SK-N-SH (cell line): ENCODE data around the gene TGIF1. TPM values are rescaled to one million over a fixed set of nuclear protein-coding genes. Genes with fewer than 3 reads are reported as not detected.

Experiments
- CTCF ChIA-PET: fragments of 300-600, 350-600 bp; formaldehyde crosslinking; extraction: SDS; loops from one replicate; lab custom pipeline; 2021; lab: Yijun Ruan, JAX
- POLR2A ChIA-PET: fragments of 350-600 bp; sonication (Branson Sonifier 250); formaldehyde crosslinking; extraction: SDS; loops from one replicate; lab custom pipeline; 2020; ENCODE audit warnings: antibody characterized with exemption, inconsistent platforms; lab: Yijun Ruan, JAX
- DNase-seq: peaks from one replicate; pipeline ENCODE4 v3.0.0; 2012
- H2AFZ ChIP-seq: fragments of 200-600 bp; sonication (generic); 2 replicates; pipeline ENCODE4 v1.8.1; 2016; ENCODE audit warnings: antibody characterized with exemption, mild to moderate bottlenecking, low read depth
- H3F3A ChIP-seq: fragments of 200-600 bp; sonication (generic); replicated peaks from 2 replicates; pipeline ENCODE3; 2016; ENCODE audit warnings: antibody characterized with exemption, mild to moderate bottlenecking; ENCODE audit not compliant: insufficient read depth
- H3K27ac ChIP-seq, 2 experiments: fragments of 200-500 bp in 1 of 2; fragments of 200-600 bp in 1 of 2; sonication (Bioruptor generic) in 1 of 2; sonication (generic), shearing (Covaris generic) in 1 of 2; 2 replicates each; pipeline versions ENCODE4 v1.5.1 to v1.6.1; 2014 to 2016; ENCODE audit warnings: low read depth in 2 of 2, inconsistent platforms in 1 of 2, low read length in 1 of 2, mild to moderate bottlenecking in 1 of 2, mixed read lengths in 1 of 2
- H3K27me3 ChIP-seq: fragments of 200-600 bp; sonication (generic), shearing (Covaris generic); 2 replicates; pipeline ENCODE4 v1.6.1; 2016; ENCODE audit warnings: mixed run types; ENCODE audit not compliant: insufficient read depth
- H3K36me3 ChIP-seq, 2 experiments: fragments of 200-500 bp in 1 of 2; fragments of 200-600 bp in 1 of 2; sonication (Bioruptor generic) in 1 of 2; sonication (generic) in 1 of 2; replicated peaks in 1 of 2; 2 replicates each; pipeline versions ENCODE3 to v1.5.1; 2014 to 2016; ENCODE audit warnings: low read length in 1 of 2, mild to moderate bottlenecking in 1 of 2; ENCODE audit not compliant: insufficient read depth in 2 of 2, control insufficient read depth in 1 of 2
- H3K4me1 ChIP-seq, 2 experiments: fragments of 200-500 bp in 1 of 2; fragments of 200-600 bp in 1 of 2; sonication (Bioruptor generic) in 1 of 2; sonication (generic), shearing (Covaris generic) in 1 of 2; 2 replicates each; pipeline versions ENCODE4 v1.5.1 to v1.6.1; 2014 to 2016; ENCODE audit warnings: low read depth in 1 of 2, low read length in 1 of 2, mixed run types in 1 of 2; ENCODE audit not compliant: insufficient read depth in 2 of 2, control insufficient read depth in 1 of 2
- H3K4me2 ChIP-seq: fragments of 200-600 bp; sonication (generic), shearing (Covaris generic); 2 replicates; pipeline ENCODE4 v1.6.1; 2017; ENCODE audit warnings: mixed run types
- H3K4me3 ChIP-seq, 2 experiments: fragments of 200-500 bp in 1 of 2; fragments of 200-600 bp in 1 of 2; sonication (Bioruptor generic) in 1 of 2; sonication (generic), shearing (Covaris generic) in 1 of 2; 2 replicates each; pipeline versions ENCODE4 v1.5.1 to v1.8.1; 2014 to 2016; ENCODE audit warnings: low read depth in 2 of 2, inconsistent platforms in 1 of 2, low read length in 1 of 2, mild to moderate bottlenecking in 1 of 2, mixed read lengths in 1 of 2, moderate library complexity in 1 of 2
- H3K79me2 ChIP-seq: fragments of 200-600 bp; sonication (generic); 2 replicates; pipeline ENCODE4 v1.8.1; 2017; ENCODE audit warnings: mild to moderate bottlenecking; ENCODE audit not compliant: insufficient read depth
- H3K9ac ChIP-seq: fragments of 200-600 bp; sonication (generic); 2 replicates; pipeline ENCODE4 v1.6.1; 2017; ENCODE audit warnings: mixed run types
- H3K9me2 ChIP-seq: fragments of 200-600 bp; sonication (generic); 2 replicates; pipeline ENCODE4 v1.6.1; 2017; ENCODE audit warnings: mixed run types
- H3K9me3 ChIP-seq: fragments of 200-600 bp; sonication (generic); 2 replicates; pipeline ENCODE4 v1.6.1; 2017; ENCODE audit warnings: mixed run types, mild to moderate bottlenecking, moderate library complexity
- H4K20me1 ChIP-seq: fragments of 200-600 bp; sonication (generic); 2 replicates; pipeline ENCODE4 v1.6.1; 2017; ENCODE audit warnings: mild to moderate bottlenecking, mixed run types; ENCODE audit not compliant: insufficient read depth
- CHD2 ChIP-seq: fragments of 150-350 bp; IDR thresholded peaks from 2 replicates; pipeline ENCODE4 v1.6.1; 2018; ENCODE audit warnings: low read length; ENCODE audit not compliant: partially characterized antibody
- CTCF ChIP-seq: fragments of 200-600 bp; sonication (generic); IDR thresholded peaks from 2 replicates; pipeline ENCODE4 v1.6.1; 2017; ENCODE audit warnings: antibody characterized with exemption, mild to moderate bottlenecking, moderate library complexity
- EZH2phosphoT487 ChIP-seq: fragments of 200-600 bp; sonication (generic); IDR thresholded peaks from 2 replicates; pipeline ENCODE4 v1.6.1; 2017; ENCODE audit warnings: low read depth, mixed run types, mild to moderate bottlenecking, antibody characterized with exemption, moderate library complexity, borderline replicate concordance
- FOSL2 ChIP-seq: IDR thresholded peaks from 2 replicates; pipeline ENCODE4 v1.4.0; 2012; ENCODE audit warnings: low read depth, mild to moderate bottlenecking, moderate library complexity, borderline replicate concordance
- FOXJ3 ChIP-seq: sonication (generic); formaldehyde crosslinking; IDR thresholded peaks from 2 replicates; pipeline ENCODE4 v1.5.1; 2020; ENCODE audit warnings: mild to moderate bottlenecking, missing genetic modification reagents
- FOXM1 ChIP-seq: IDR thresholded peaks from 2 replicates; pipeline ENCODE4 v1.4.0; 2012; ENCODE audit warnings: low read depth, mild to moderate bottlenecking
- POLR2AphosphoS5 ChIP-seq: IDR thresholded peaks from 2 replicates; pipeline ENCODE4 v1.6.1; 2012; ENCODE audit warnings: low read depth, low read length
- REST ChIP-seq: IDR thresholded peaks from 2 replicates; pipeline ENCODE4 v1.6.1; 2012; ENCODE audit warnings: mild to moderate bottlenecking, low read depth, low read length, moderate library complexity
- RFX5 ChIP-seq: IDR thresholded peaks from 2 replicates; pipeline ENCODE4 v1.6.1; 2012; ENCODE audit warnings: mild to moderate bottlenecking, improper control_type of control experiment, low read length
- RXRA ChIP-seq: IDR thresholded peaks from 2 replicates; pipeline ENCODE4 v1.4.0; 2012; ENCODE audit warnings: low read depth, mild to moderate bottlenecking, borderline replicate concordance
- SMC3 ChIP-seq: IDR thresholded peaks from 2 replicates; pipeline ENCODE4 v1.6.1; 2012; ENCODE audit warnings: low read depth, low read length, improper control_type of control experiment
- TEAD4 ChIP-seq: IDR thresholded peaks from 2 replicates; pipeline ENCODE4 v1.4.0; 2012; ENCODE audit warnings: mild to moderate bottlenecking, borderline replicate concordance; ENCODE audit not compliant: insufficient read depth
- USF2 ChIP-seq: fragments of 150-350 bp; IDR thresholded peaks from 2 replicates; pipeline ENCODE4 v1.6.1; 2017; ENCODE audit warnings: antibody characterized with exemption, low read length, low read depth, borderline replicate concordance
- WGBS: methylation state at CpG from one replicate; pipeline ENCODE4 v1.1.6; 2017; ENCODE audit warnings: low lambda C conversion rate; 5-methylcytosine and 5-hydroxymethylcytosine counted together
- polyA plus RNA-seq, 3 experiments: library from polyadenylated mRNA; depleted of rRNA; stranded (reverse); fragments of >200 nt; gene quantifications; 2 replicates each; pipeline ENCODE4 v1.2.3, GENCODE V29; 2012

TGIF1 gene
- polyA plus RNA-seq, 1 of the 3 experiments (the other 2 are of a cell fraction): 113 TPM

- ChIA-PET CTCF (interaction anchor here (1.1 kb wide), 1 partner anchor 246 kb away, joined by 3 read pairs; no protein-coding TSS in a partner anchor), POLR2A (no interaction called here)
- Histone ChIP-seq H3K27me3 (no peaks in the 10 kb centered on the region), H2AFZ (no peak overlapping the region), H4K20me1 (no peaks in the 10 kb centered on the region), H3K4me1 (no peaks in the 10 kb centered on the region), H3K9me2 (no peaks in the 10 kb centered on the region), H3K9me3 (no peaks in the 10 kb centered on the region), H3K27ac (no peak overlapping the region), H3K79me2 (no peaks in the 10 kb centered on the region), H3K9ac (no peak overlapping the region), H3K36me3 (no peaks in the 10 kb centered on the region), H3K4me3 (no peak overlapping the region), H3F3A (no peaks in the 10 kb centered on the region), H3K4me2 (no peak overlapping the region)
- DNase-seq: no peak
- TF ChIP-seq SMC3 (no peak), CTCF (no peak), POLR2AphosphoS5 (no peak), CHD2 (no peak), TEAD4 (no peak), FOXM1 (no peak), REST (no peak), EZH2phosphoT487 (no peak)
- 88% methylated on average over 2 of the region's 2 CpGs for WGBS
These were observed 29.1 kb upstream of the TGIF1 start for GRCh38 chr18:3420919-3421279.

GRCh38 chr18:3422905-3423304 is 27.1 kb upstream of the TGIF1 start:
- DNase-seq: no peak
- Histone ChIP-seq H3K4me3 (no peak overlapping the region), H3K9me2 (no peaks in the 10 kb centered on the region), H3K27me3 (no peaks in the 10 kb centered on the region), H3F3A (no peaks in the 10 kb centered on the region), H3K4me1 (no peaks in the 10 kb centered on the region), H3K79me2 (no peaks in the 10 kb centered on the region)
- CTCF ChIA-PET: no interaction called here
- no peak for TF ChIP-seq SMC3
- no peak for TF ChIP-seq USF2
- no peak for TF ChIP-seq RFX5
- no peak for TF ChIP-seq FOSL2
- no peak for TF ChIP-seq FOXJ3 (CRISPR knock-in tag)
- no peak for TF ChIP-seq RXRA
- TF ChIP-seq, all 33 proteins: peak for 0
- Histone ChIP-seq H3K27ac (no peak overlapping the region), H3K9ac (no peak overlapping the region), H3K36me3 (no peaks in the 10 kb centered on the region), H2AFZ (no peak overlapping the region), H3K9me3 (no peaks in the 10 kb centered on the region), H4K20me1 (no peaks in the 10 kb centered on the region), H3K4me2 (no peak overlapping the region)
- WGBS: 98% methylated on average over 10 of the region's 10 CpGs
- POLR2A ChIA-PET: no interaction called here
